PC-9 (cell line): ENCODE measurements around the gene IRF1. TPM values are rescaled to one million over a fixed set of nuclear protein-coding genes. Genes with fewer than 3 reads are reported as not detected.

Experiments
- BruUV-seq: library from RNA; stranded (reverse); fragments of 400-500 nt; replicated peaks from 2 replicates; lab custom pipeline; 2021; lab: Mats Ljungman, UMichigan
- CTCF ChIA-PET: fragments of 300-600 bp; sonication (Branson Sonifier 250); formaldehyde crosslinking; loops from one replicate; lab custom pipeline; 2022; ENCODE audit warnings: antibody characterized with exemption; lab: Charles Lee
- POLR2A ChIA-PET: fragments of 300-600 bp; sonication (Branson Sonifier 250); formaldehyde crosslinking; loops from one replicate; lab custom pipeline; 2022; ENCODE audit warnings: antibody characterized with exemption; ENCODE audit not compliant: unreplicated experiment; lab: Charles Lee
- DNase-seq, 2 experiments: peaks; one replicate each; pipeline versions ENCODE4 v3.0.0 to v3.0.0-alpha.2; 2015 to 2022; ENCODE audit warnings: mixed read lengths in 1 of 2
- H2AFZ ChIP-seq: fragments of 200-600 bp; sonication (generic); 2 replicates; pipeline ENCODE4 v1.8.1; 2017; ENCODE audit warnings: antibody characterized with exemption
- H3F3A ChIP-seq: fragments of 200-600 bp; sonication (generic); 2 replicates; pipeline ENCODE4 v1.8.1; 2017; ENCODE audit warnings: antibody characterized with exemption, mild to moderate bottlenecking, low read depth; ENCODE audit not compliant: insufficient read depth
- H3K27ac ChIP-seq: fragments of 200-600 bp; sonication (generic); 2 replicates; pipeline ENCODE4 v1.6.1; 2016; ENCODE audit warnings: mixed run types
- H3K27me3 ChIP-seq: fragments of 200-600 bp; sonication (generic); 2 replicates; pipeline ENCODE4 v1.6.1; 2016; ENCODE audit warnings: low read depth, mixed run types; ENCODE audit not compliant: insufficient read depth
- H3K36me3 ChIP-seq: fragments of 200-600 bp; sonication (generic); 2 replicates; pipeline ENCODE4 v1.6.1; 2016; ENCODE audit warnings: low read depth, mixed run types
- H3K4me1 ChIP-seq: fragments of 200-600 bp; sonication (generic); replicated peaks from 2 replicates; pipeline ENCODE4 v1.6.1; 2016; ENCODE audit warnings: mixed run types; ENCODE audit not compliant: insufficient read depth
- H3K4me2 ChIP-seq: fragments of 200-600 bp; sonication (generic); 2 replicates; pipeline ENCODE4 v1.6.1; 2017; ENCODE audit warnings: mixed run types
- H3K4me3 ChIP-seq: fragments of 200-600 bp; sonication (generic); 2 replicates; pipeline ENCODE4 v1.6.1; 2016; ENCODE audit warnings: mixed run types
- H3K79me2 ChIP-seq: fragments of 200-600 bp; sonication (generic); 2 replicates; pipeline ENCODE4 v1.6.1; 2017; ENCODE audit warnings: low read depth, mixed run types
- H3K9me2 ChIP-seq: fragments of 200-600 bp; sonication (generic); 2 replicates; pipeline ENCODE4 v1.8.1; 2017; ENCODE audit warnings: mild to moderate bottlenecking; ENCODE audit not compliant: insufficient read depth
- H3K9me3 ChIP-seq: fragments of 200-600 bp; sonication (generic); 2 replicates; pipeline ENCODE4 v1.8.1; 2016; ENCODE audit warnings: low read depth; ENCODE audit not compliant: insufficient read depth
- H4K20me1 ChIP-seq: fragments of 200-600 bp; sonication (generic); 2 replicates; pipeline ENCODE4 v1.8.1; 2017; ENCODE audit not compliant: insufficient read depth
- EZH2 ChIP-seq: fragments of 200-600 bp; sonication (generic); IDR thresholded peaks from 2 replicates; pipeline ENCODE4 v1.8.0; 2017; ENCODE audit warnings: antibody characterized with exemption, low read depth
- intact Hi-C: fragments of 100-400 bp; cut with micrococcal nuclease; formaldehyde crosslinking; loops from one replicate; pipeline ENCODE4 v1.10.0; 2022; ENCODE audit not compliant: unreplicated experiment
- total RNA-seq: library from RNA; stranded (reverse); gene quantifications from 2 replicates; pipeline ENCODE4 v1.2.3, GENCODE V29; 2021
- TF ChIP-seq, protein P1 (sequence below): fragments of 200-600 bp; sonication (generic); conservative IDR thresholded peaks from 2 replicates; pipeline ENCODE4 v1.6.1; 2017; ENCODE audit warnings: mixed run types, antibody characterized with exemption, mild to moderate bottlenecking, moderate library complexity

IRF1 gene
- total RNA-seq, 1 experiment from 2014 or later: 27.1 TPM

DNA sequence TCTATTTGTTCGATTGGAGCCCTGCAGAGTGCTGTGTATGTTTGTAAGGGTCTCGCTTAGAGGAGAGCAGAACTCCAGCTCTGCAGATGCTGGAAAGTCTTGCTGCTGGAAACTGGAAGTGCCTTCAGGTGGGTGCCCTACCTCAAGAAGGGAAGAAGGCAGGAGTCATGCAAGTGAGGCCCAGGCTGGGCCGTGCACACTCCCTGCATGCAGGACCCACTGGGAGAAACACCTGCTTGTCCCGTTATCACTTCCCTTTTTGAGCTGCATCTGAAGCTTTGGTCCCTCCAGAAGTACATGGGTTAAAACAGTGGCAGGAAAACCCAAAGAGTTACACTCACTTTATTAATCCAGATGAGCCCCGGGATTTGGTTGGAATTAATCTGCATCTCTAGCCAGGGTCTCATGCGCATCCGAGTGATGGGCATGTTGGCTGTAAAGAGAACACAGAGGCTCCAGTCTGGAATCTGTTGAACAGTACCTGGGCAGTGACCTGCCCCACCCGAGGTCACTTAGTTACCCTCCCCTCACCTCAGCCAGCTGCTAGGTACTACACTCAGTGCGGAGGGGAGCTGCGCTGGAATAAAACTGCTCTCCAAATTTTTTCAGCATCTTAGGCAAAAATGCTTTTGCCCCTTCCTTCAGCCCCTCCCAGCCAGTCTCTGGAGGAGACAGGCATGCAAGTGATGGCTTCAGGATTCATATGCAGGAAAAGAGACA lies 1.4 kb downstream of the IRF1 start:
- intact Hi-C loops: no loop called here
- BruUV-seq: TSS peak; percentile 57

GRCh38 chr5:132488590-132488989 lies 2.0 kb downstream of the IRF1 start:
- Histone ChIP-seq H3K27ac (no peak overlapping the region), H3K4me2 (peak overlapping the region; percentile 88), H2AFZ (no peak overlapping the region), H3F3A (peaks cover 7% of the 10 kb centered on the region; the same call in 1 of the 2 replicates), H3K36me3 (no peaks in the 10 kb centered on the region; the same call in 1 of the 2 replicates), H3K4me1 (peaks cover 23% of the 10 kb centered on the region), H4K20me1 (peaks cover 5% of the 10 kb centered on the region), H3K79me2 (peaks cover 25% of the 10 kb centered on the region), H3K27me3 (no peaks in the 10 kb centered on the region), H3K9me3 (no peaks in the 10 kb centered on the region), H3K9me2 (no peaks in the 10 kb centered on the region), H3K4me3 (peak overlapping the region; percentile 96; the same call in 1 of the 2 replicates)
- TF ChIP-seq, protein P1, sequence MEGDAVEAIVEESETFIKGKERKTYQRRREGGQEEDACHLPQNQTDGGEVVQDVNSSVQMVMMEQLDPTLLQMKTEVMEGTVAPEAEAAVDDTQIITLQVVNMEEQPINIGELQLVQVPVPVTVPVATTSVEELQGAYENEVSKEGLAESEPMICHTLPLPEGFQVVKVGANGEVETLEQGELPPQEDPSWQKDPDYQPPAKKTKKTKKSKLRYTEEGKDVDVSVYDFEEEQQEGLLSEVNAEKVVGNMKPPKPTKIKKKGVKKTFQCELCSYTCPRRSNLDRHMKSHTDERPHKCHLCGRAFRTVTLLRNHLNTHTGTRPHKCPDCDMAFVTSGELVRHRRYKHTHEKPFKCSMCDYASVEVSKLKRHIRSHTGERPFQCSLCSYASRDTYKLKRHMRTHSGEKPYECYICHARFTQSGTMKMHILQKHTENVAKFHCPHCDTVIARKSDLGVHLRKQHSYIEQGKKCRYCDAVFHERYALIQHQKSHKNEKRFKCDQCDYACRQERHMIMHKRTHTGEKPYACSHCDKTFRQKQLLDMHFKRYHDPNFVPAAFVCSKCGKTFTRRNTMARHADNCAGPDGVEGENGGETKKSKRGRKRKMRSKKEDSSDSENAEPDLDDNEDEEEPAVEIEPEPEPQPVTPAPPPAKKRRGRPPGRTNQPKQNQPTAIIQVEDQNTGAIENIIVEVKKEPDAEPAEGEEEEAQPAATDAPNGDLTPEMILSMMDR: no peak
- no peak for TF ChIP-seq EZH2
- intact Hi-C loops: no loop called here
- ChIA-PET POLR2A (no interaction called here), CTCF (no interaction called here)
- DNase-seq: no peak
- BruUV-seq: no TSS peak

More for the DNA sequence above, 1.4 kb downstream of the IRF1 start:
- Histone ChIP-seq H2AFZ (no peak overlapping the region; the same call in 1 of the 2 replicates), H3K4me3 (peak overlapping the region; percentile 96), H3K36me3 (no peaks in the 10 kb centered on the region; the same call in 1 of the 2 replicates), H3K9me3 (no peaks in the 10 kb centered on the region), H3K27me3 (no peaks in the 10 kb centered on the region), H3K9me2 (no peaks in the 10 kb centered on the region), H3F3A (peaks cover 7% of the 10 kb centered on the region; the same call in 1 of the 2 replicates), H3K79me2 (peaks cover 25% of the 10 kb centered on the region), H3K4me1 (peaks cover 23% of the 10 kb centered on the region), H3K27ac (no peak overlapping the region), H4K20me1 (peaks cover 5% of the 10 kb centered on the region), H3K4me2 (peak overlapping the region; percentile 88)
- ChIA-PET POLR2A (interaction anchor here (0.6 kb wide), 1 partner anchor 229 kb away, joined by 3 read pairs; no protein-coding TSS in a partner anchor), CTCF (interaction anchor here (2.0 kb wide), 1 partner anchor 22 kb away, joined by 7 read pairs; no protein-coding TSS in a partner anchor)
- no peak for DNase-seq
- TF ChIP-seq, protein P1: no peak
- no peak for TF ChIP-seq EZH2

GRCh38 chr5:132487841-132488555 lies 2.6 kb downstream of the IRF1 start:
- H3K4me3 ChIP-seq: no peak overlapping the region
- intact Hi-C loops: no loop called here
- ChIA-PET CTCF (no interaction called here), POLR2A (no interaction called here)
- peaks cover 5% of the 10 kb centered on the region for H4K20me1 ChIP-seq
- no peaks in the 10 kb centered on the region for H3K9me2 ChIP-seq
- H3K4me1 ChIP-seq: peaks cover 23% of the 10 kb centered on the region
- H3K4me2 ChIP-seq: peak overlapping the region; percentile 88
- DNase-seq: no peak
- H3K36me3 ChIP-seq: no peaks in the 10 kb centered on the region; the same call in 1 of the 2 replicates
- H3K27ac ChIP-seq: no peak overlapping the region
- H3K79me2 ChIP-seq: peaks cover 25% of the 10 kb centered on the region
- H3F3A ChIP-seq: peaks cover 6% of the 10 kb centered on the region; the same call in 1 of the 2 replicates
- no peak for TF ChIP-seq EZH2
- TF ChIP-seq, protein P1: no peak
- BruUV-seq: no TSS peak
- no peak overlapping the region for H2AFZ ChIP-seq
- H3K9me3 ChIP-seq: no peaks in the 10 kb centered on the region
- no peaks in the 10 kb centered on the region for H3K27me3 ChIP-seq
